SK-N-SH (cell line): Measurements from ENCODE around the gene SH3BP5L. TPM values are rescaled to one million over a fixed set of nuclear protein-coding genes. Genes with fewer than 3 reads are reported as not detected.

Experiments used
- CTCF ChIA-PET: fragments of 300-600, 350-600 bp; formaldehyde crosslinking; extraction: SDS; loops from one replicate; lab custom pipeline; 2021; lab: Yijun Ruan, JAX
- POLR2A ChIA-PET: fragments of 350-600 bp; sonication (Branson Sonifier 250); formaldehyde crosslinking; extraction: SDS; loops from one replicate; lab custom pipeline; 2020; ENCODE audit warnings: antibody characterized with exemption, inconsistent platforms; lab: Yijun Ruan, JAX
- DNase-seq: peaks from one replicate; pipeline ENCODE4 v3.0.0; 2012
- H2AFZ ChIP-seq: fragments of 200-600 bp; sonication (generic); 2 replicates; pipeline ENCODE4 v1.8.1; 2016; ENCODE audit warnings: antibody characterized with exemption, mild to moderate bottlenecking, low read depth
- H3F3A ChIP-seq: fragments of 200-600 bp; sonication (generic); replicated peaks from 2 replicates; pipeline ENCODE3; 2016; ENCODE audit warnings: antibody characterized with exemption, mild to moderate bottlenecking; ENCODE audit not compliant: insufficient read depth
- H3K27ac ChIP-seq, 2 experiments: fragments of 200-500 bp in 1 of 2; fragments of 200-600 bp in 1 of 2; sonication (Bioruptor generic) in 1 of 2; sonication (generic), shearing (Covaris generic) in 1 of 2; 2 replicates each; pipeline versions ENCODE4 v1.5.1 to v1.6.1; 2014 to 2016; ENCODE audit warnings: low read depth in 2 of 2, inconsistent platforms in 1 of 2, low read length in 1 of 2, mild to moderate bottlenecking in 1 of 2, mixed read lengths in 1 of 2
- H3K27me3 ChIP-seq: fragments of 200-600 bp; sonication (generic), shearing (Covaris generic); 2 replicates; pipeline ENCODE4 v1.6.1; 2016; ENCODE audit warnings: mixed run types; ENCODE audit not compliant: insufficient read depth
- H3K36me3 ChIP-seq, 2 experiments: fragments of 200-500 bp in 1 of 2; fragments of 200-600 bp in 1 of 2; sonication (Bioruptor generic) in 1 of 2; sonication (generic) in 1 of 2; replicated peaks in 1 of 2; 2 replicates each; pipeline versions ENCODE3 to v1.5.1; 2014 to 2016; ENCODE audit warnings: low read length in 1 of 2, mild to moderate bottlenecking in 1 of 2; ENCODE audit not compliant: insufficient read depth in 2 of 2, control insufficient read depth in 1 of 2
- H3K4me1 ChIP-seq, 2 experiments: fragments of 200-500 bp in 1 of 2; fragments of 200-600 bp in 1 of 2; sonication (Bioruptor generic) in 1 of 2; sonication (generic), shearing (Covaris generic) in 1 of 2; 2 replicates each; pipeline versions ENCODE4 v1.5.1 to v1.6.1; 2014 to 2016; ENCODE audit warnings: low read depth in 1 of 2, low read length in 1 of 2, mixed run types in 1 of 2; ENCODE audit not compliant: insufficient read depth in 2 of 2, control insufficient read depth in 1 of 2
- H3K4me2 ChIP-seq: fragments of 200-600 bp; sonication (generic), shearing (Covaris generic); 2 replicates; pipeline ENCODE4 v1.6.1; 2017; ENCODE audit warnings: mixed run types
- H3K4me3 ChIP-seq, 2 experiments: fragments of 200-500 bp in 1 of 2; fragments of 200-600 bp in 1 of 2; sonication (Bioruptor generic) in 1 of 2; sonication (generic), shearing (Covaris generic) in 1 of 2; 2 replicates each; pipeline versions ENCODE4 v1.5.1 to v1.8.1; 2014 to 2016; ENCODE audit warnings: low read depth in 2 of 2, inconsistent platforms in 1 of 2, low read length in 1 of 2, mild to moderate bottlenecking in 1 of 2, mixed read lengths in 1 of 2, moderate library complexity in 1 of 2
- H3K79me2 ChIP-seq: fragments of 200-600 bp; sonication (generic); 2 replicates; pipeline ENCODE4 v1.8.1; 2017; ENCODE audit warnings: mild to moderate bottlenecking; ENCODE audit not compliant: insufficient read depth
- H3K9ac ChIP-seq: fragments of 200-600 bp; sonication (generic); 2 replicates; pipeline ENCODE4 v1.6.1; 2017; ENCODE audit warnings: mixed run types
- H3K9me2 ChIP-seq: fragments of 200-600 bp; sonication (generic); 2 replicates; pipeline ENCODE4 v1.6.1; 2017; ENCODE audit warnings: mixed run types
- H3K9me3 ChIP-seq: fragments of 200-600 bp; sonication (generic); 2 replicates; pipeline ENCODE4 v1.6.1; 2017; ENCODE audit warnings: mixed run types, mild to moderate bottlenecking, moderate library complexity
- H4K20me1 ChIP-seq: fragments of 200-600 bp; sonication (generic); 2 replicates; pipeline ENCODE4 v1.6.1; 2017; ENCODE audit warnings: mild to moderate bottlenecking, mixed run types; ENCODE audit not compliant: insufficient read depth
- EZH2phosphoT487 ChIP-seq: fragments of 200-600 bp; sonication (generic); IDR thresholded peaks from 2 replicates; pipeline ENCODE4 v1.6.1; 2017; ENCODE audit warnings: low read depth, mixed run types, mild to moderate bottlenecking, antibody characterized with exemption, moderate library complexity, borderline replicate concordance
- FOSL2 ChIP-seq: IDR thresholded peaks from 2 replicates; pipeline ENCODE4 v1.4.0; 2012; ENCODE audit warnings: low read depth, mild to moderate bottlenecking, moderate library complexity, borderline replicate concordance
- FOXJ3 ChIP-seq: sonication (generic); formaldehyde crosslinking; IDR thresholded peaks from 2 replicates; pipeline ENCODE4 v1.5.1; 2020; ENCODE audit warnings: mild to moderate bottlenecking, missing genetic modification reagents
- FOXM1 ChIP-seq: IDR thresholded peaks from 2 replicates; pipeline ENCODE4 v1.4.0; 2012; ENCODE audit warnings: low read depth, mild to moderate bottlenecking
- GABPA ChIP-seq: IDR thresholded peaks from 2 replicates; pipeline ENCODE4 v1.4.0; 2012; ENCODE audit warnings: low read depth, mild to moderate bottlenecking
- GATA2 ChIP-seq: sonication (generic); formaldehyde crosslinking; IDR thresholded peaks from 2 replicates; pipeline ENCODE4 v1.5.0; 2020; ENCODE audit warnings: mild to moderate bottlenecking, missing genetic modification reagents
- IRF3 ChIP-seq: fragments of 150-350 bp; IDR thresholded peaks from 2 replicates; pipeline ENCODE4 v1.6.1; 2016; ENCODE audit warnings: mild to moderate bottlenecking, low read depth, low read length
- MAX ChIP-seq: IDR thresholded peaks from 2 replicates; pipeline ENCODE4 v1.4.0; 2012; ENCODE audit warnings: low read depth
- MEF2A ChIP-seq: IDR thresholded peaks from 2 replicates; pipeline ENCODE4 v1.4.0; 2012; ENCODE audit warnings: low read depth, borderline replicate concordance
- MXI1 ChIP-seq: IDR thresholded peaks from 2 replicates; pipeline ENCODE4 v1.6.1; 2012; ENCODE audit warnings: mild to moderate bottlenecking, low read depth, low read length, improper control_type of control experiment
- NRF1 ChIP-seq: IDR thresholded peaks from 2 replicates; pipeline ENCODE4 v1.6.1; 2012; ENCODE audit warnings: low read depth, mild to moderate bottlenecking, low read length
- RCOR1 ChIP-seq: fragments of 150-350 bp; IDR thresholded peaks from 2 replicates; pipeline ENCODE4 v1.6.1; 2017; ENCODE audit warnings: antibody characterized with exemption, low read length
- RFX5 ChIP-seq: IDR thresholded peaks from 2 replicates; pipeline ENCODE4 v1.6.1; 2012; ENCODE audit warnings: mild to moderate bottlenecking, improper control_type of control experiment, low read length
- RXRA ChIP-seq: IDR thresholded peaks from 2 replicates; pipeline ENCODE4 v1.4.0; 2012; ENCODE audit warnings: low read depth, mild to moderate bottlenecking, borderline replicate concordance
- SIN3A ChIP-seq: IDR thresholded peaks from 2 replicates; pipeline ENCODE4 v1.6.1; 2012; ENCODE audit warnings: low read depth, mild to moderate bottlenecking, low read length, moderate library complexity, borderline replicate concordance
- SMC3 ChIP-seq: IDR thresholded peaks from 2 replicates; pipeline ENCODE4 v1.6.1; 2012; ENCODE audit warnings: low read depth, low read length, improper control_type of control experiment
- TCF12 ChIP-seq: IDR thresholded peaks from 2 replicates; pipeline ENCODE4 v1.4.0; 2012
- TEAD4 ChIP-seq: IDR thresholded peaks from 2 replicates; pipeline ENCODE4 v1.4.0; 2012; ENCODE audit warnings: mild to moderate bottlenecking, borderline replicate concordance; ENCODE audit not compliant: insufficient read depth
- USF1 ChIP-seq: IDR thresholded peaks from 2 replicates; pipeline ENCODE4 v1.4.0; 2012; ENCODE audit warnings: low read depth, borderline replicate concordance
- USF2 ChIP-seq: fragments of 150-350 bp; IDR thresholded peaks from 2 replicates; pipeline ENCODE4 v1.6.1; 2017; ENCODE audit warnings: antibody characterized with exemption, low read length, low read depth, borderline replicate concordance
- WGBS: methylation state at CpG from one replicate; pipeline ENCODE4 v1.1.6; 2017; ENCODE audit warnings: low lambda C conversion rate; 5-methylcytosine and 5-hydroxymethylcytosine counted together
- polyA plus RNA-seq, 3 experiments: library from polyadenylated mRNA; depleted of rRNA; stranded (reverse); fragments of >200 nt; gene quantifications; 2 replicates each; pipeline ENCODE4 v1.2.3, GENCODE V29; 2012

Gene SH3BP5L
- polyA plus RNA-seq, 1 of the 3 experiments (the other 2 are of a cell fraction): 32.1 TPM

GRCh38 chr1:248857201-248857600 lies 31.5 kb upstream of the SH3BP5L start:
- Histone ChIP-seq H3F3A (no peaks in the 10 kb centered on the region), H3K27ac (no peak overlapping the region), H3K36me3 (peaks cover 8 to 23% of the 10 kb centered on the region in 2 experiments), H2AFZ (no peak overlapping the region), H3K9ac (no peak overlapping the region), H3K79me2 (peaks cover 10% of the 10 kb centered on the region; the same call in 1 of the 2 replicates), H3K4me1 (peaks cover 9 to 20% of the 10 kb centered on the region in 2 experiments; a peak in 3 of 4 replicates), H3K9me3 (no peaks in the 10 kb centered on the region), H3K9me2 (no peaks in the 10 kb centered on the region), H4K20me1 (no peaks in the 10 kb centered on the region), H3K4me2 (peak overlapping the region; percentile 94), H3K4me3 (peak overlapping the region; percentile 62 to 66; a peak in 3 of 4 replicates), H3K27me3 (no peaks in the 10 kb centered on the region)
- DNase-seq: no peak
- 100% methylated on average over 7 of the region's 7 CpGs for WGBS
- CTCF ChIA-PET: interaction anchor here (1.1 to 3.8 kb wide), 3 partner anchors 10 to 30 kb away, joined by 4 to 33 read pairs (median 20); partner anchors contain the start of gene SH3BP5L
- TF ChIP-seq SMC3: no peak
- no peak for TF ChIP-seq RCOR1
- no peak for TF ChIP-seq RFX5
- no peak for TF ChIP-seq MXI1
- no peak for TF ChIP-seq SIN3A
- POLR2A ChIA-PET: interaction anchor here (0.6 kb wide), 1 partner anchor 69 kb away, joined by 3 read pairs; no protein-coding TSS in a partner anchor

- Histone ChIP-seq H4K20me1 (no peaks in the 10 kb centered on the region), H3K27ac (no peak overlapping the region), H3K4me2 (no peak overlapping the region), H3K9me3 (no peaks in the 10 kb centered on the region), H3K79me2 (peaks cover 10% of the 10 kb centered on the region; the same call in 1 of the 2 replicates), H2AFZ (no peak overlapping the region), H3K9me2 (no peaks in the 10 kb centered on the region), H3F3A (no peaks in the 10 kb centered on the region), H3K36me3 (peaks cover 8 to 25% of the 10 kb centered on the region in 2 experiments), H3K4me1 (peaks cover 9 to 20% of the 10 kb centered on the region in 2 experiments; a peak in 3 of 4 replicates), H3K27me3 (no peaks in the 10 kb centered on the region), H3K4me3 (no peak overlapping the region), H3K9ac (no peak overlapping the region)
- POLR2A ChIA-PET: no interaction called here
- no peak for DNase-seq
- WGBS: 100% methylated on average over 1 of the region's 1 CpG
- CTCF ChIA-PET: interaction anchor here (0.9 to 1.1 kb wide), 2 partner anchors 9 to 14 kb away, joined by 4 to 5 read pairs; no protein-coding TSS in a partner anchor
- TF ChIP-seq GABPA (no peak), MAX (no peak), NRF1 (no peak)
Measured at GRCh38 chr1:248856176-248856575, 30.5 kb upstream of the SH3BP5L start.

GRCh38 chr1:248855580-248855979 lies 29.9 kb upstream of the SH3BP5L start:
- ChIA-PET CTCF (interaction anchor here (0.9 kb wide), 1 partner anchor 14 kb away, joined by 5 read pairs; no protein-coding TSS in a partner anchor), POLR2A (no interaction called here)
- Histone ChIP-seq H3K4me1 (peaks cover 9 to 20% of the 10 kb centered on the region in 2 experiments; a peak in 3 of 4 replicates), H4K20me1 (no peaks in the 10 kb centered on the region), H3K9me3 (no peaks in the 10 kb centered on the region), H3K27me3 (no peaks in the 10 kb centered on the region), H2AFZ (no peak overlapping the region), H3K4me3 (no peak overlapping the region), H3F3A (no peaks in the 10 kb centered on the region), H3K79me2 (peaks cover 10% of the 10 kb centered on the region; the same call in 1 of the 2 replicates), H3K9me2 (no peaks in the 10 kb centered on the region), H3K27ac (no peak overlapping the region), H3K36me3 (peaks cover 8 to 26% of the 10 kb centered on the region in 2 experiments), H3K4me2 (no peak overlapping the region), H3K9ac (no peak overlapping the region)
- 93% methylated on average over 2 of the region's 6 CpGs for WGBS
- DNase-seq: no peak
- TF ChIP-seq EZH2phosphoT487 (no peak), MXI1 (no peak), MEF2A (no peak), TCF12 (no peak), FOXJ3 (CRISPR knock-in tag) (no peak), GATA2 (CRISPR knock-in tag) (no peak), FOXM1 (no peak), SMC3 (no peak), TEAD4 (no peak), IRF3 (no peak), RXRA (no peak), USF2 (no peak), FOSL2 (no peak), USF1 (no peak)
